Type B pancreatic cell (in vitro differentiated cells): ENCODE data around the gene NANOGP8. TPM values are rescaled to one million over a fixed set of nuclear protein-coding genes. Genes with fewer than 3 reads are reported as not detected.

Experiments
- DNase-seq: peaks from one replicate; pipeline ENCODE4 v3.0.0; 2021; ENCODE audit warnings: mixed read lengths; ENCODE audit not compliant: unreplicated experiment; ENCODE audit errors: extremely low spot score
- H3K27ac Mint-ChIP-seq: 2 replicates; pipeline ENCODE4 v1.8.0; 2021; ENCODE audit warnings: mild to moderate bottlenecking, mixed read lengths
- H3K27me3 Mint-ChIP-seq: 2 replicates; pipeline ENCODE4 v1.8.0; 2021; ENCODE audit warnings: mixed read lengths
- H3K36me3 Mint-ChIP-seq: 2 replicates; pipeline ENCODE4 v1.8.0; 2021; ENCODE audit warnings: mixed read lengths
- H3K4me1 Mint-ChIP-seq: one replicate; pipeline ENCODE4 v1.8.0; 2021; ENCODE audit warnings: mixed read lengths; ENCODE audit not compliant: unreplicated experiment
- H3K4me3 Mint-ChIP-seq: 2 replicates; pipeline ENCODE4 v1.8.0; 2021; ENCODE audit warnings: mild to moderate bottlenecking, mixed read lengths
- H3K9me3 Mint-ChIP-seq: 2 replicates; pipeline ENCODE4 v1.8.0; 2021; ENCODE audit warnings: mixed read lengths
- total RNA-seq: library from RNA; stranded (reverse); gene quantifications from 2 replicates; pipeline ENCODE4 v1.2.1, GENCODE V29; 2021; ENCODE audit warnings: low replicate concordance
- TF ChIP-seq, protein P1 (sequence below): fragments of 200-600 bp; sonication (generic); conservative IDR thresholded peaks from 2 replicates; pipeline ENCODE4 v1.5.0; 2021; ENCODE audit warnings: antibody characterized with exemption, mild to moderate bottlenecking

Gene NANOGP8
- total RNA-seq, 1 donor from 2014 or later, result not detected

DNA sequence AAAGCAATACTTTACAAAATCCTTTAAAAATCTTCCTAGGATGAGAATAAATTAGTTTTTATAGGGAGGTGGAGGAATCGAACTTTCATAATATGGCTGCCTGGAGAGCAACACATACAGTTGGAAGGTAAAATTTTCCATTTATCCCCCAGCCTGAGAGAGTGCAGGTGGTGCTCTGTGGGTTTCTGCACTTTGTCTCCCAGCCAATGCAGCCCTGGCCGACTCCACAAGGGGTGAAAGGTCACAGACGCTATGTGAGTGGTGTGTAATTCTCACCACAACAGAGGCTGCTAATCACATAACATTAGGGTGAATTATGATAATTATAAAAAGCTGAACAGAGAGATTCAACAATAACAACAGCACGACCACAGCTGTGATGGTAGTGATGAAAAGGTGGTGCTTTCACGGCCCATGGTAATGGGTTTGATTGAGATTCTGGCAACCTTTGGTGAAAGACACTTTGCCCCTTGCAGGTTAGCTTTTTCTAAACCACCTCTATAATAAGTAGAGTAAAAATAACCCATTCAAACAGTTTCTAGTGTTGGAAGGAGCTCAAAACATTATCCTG, 30.1 kb upstream of the NANOGP8 start:
- no peak overlapping the region for H3K4me3 Mint-ChIP-seq
- no peaks in the 10 kb centered on the region for H3K27me3 Mint-ChIP-seq
- TF ChIP-seq, protein P1, sequence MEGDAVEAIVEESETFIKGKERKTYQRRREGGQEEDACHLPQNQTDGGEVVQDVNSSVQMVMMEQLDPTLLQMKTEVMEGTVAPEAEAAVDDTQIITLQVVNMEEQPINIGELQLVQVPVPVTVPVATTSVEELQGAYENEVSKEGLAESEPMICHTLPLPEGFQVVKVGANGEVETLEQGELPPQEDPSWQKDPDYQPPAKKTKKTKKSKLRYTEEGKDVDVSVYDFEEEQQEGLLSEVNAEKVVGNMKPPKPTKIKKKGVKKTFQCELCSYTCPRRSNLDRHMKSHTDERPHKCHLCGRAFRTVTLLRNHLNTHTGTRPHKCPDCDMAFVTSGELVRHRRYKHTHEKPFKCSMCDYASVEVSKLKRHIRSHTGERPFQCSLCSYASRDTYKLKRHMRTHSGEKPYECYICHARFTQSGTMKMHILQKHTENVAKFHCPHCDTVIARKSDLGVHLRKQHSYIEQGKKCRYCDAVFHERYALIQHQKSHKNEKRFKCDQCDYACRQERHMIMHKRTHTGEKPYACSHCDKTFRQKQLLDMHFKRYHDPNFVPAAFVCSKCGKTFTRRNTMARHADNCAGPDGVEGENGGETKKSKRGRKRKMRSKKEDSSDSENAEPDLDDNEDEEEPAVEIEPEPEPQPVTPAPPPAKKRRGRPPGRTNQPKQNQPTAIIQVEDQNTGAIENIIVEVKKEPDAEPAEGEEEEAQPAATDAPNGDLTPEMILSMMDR, result no peak
- no peaks in the 10 kb centered on the region for H3K36me3 Mint-ChIP-seq
- peaks cover 7% of the 10 kb centered on the region for H3K4me1 Mint-ChIP-seq
- H3K27ac Mint-ChIP-seq, result no peak overlapping the region
- H3K9me3 Mint-ChIP-seq, result peaks cover 5% of the 10 kb centered on the region
- no peak for DNase-seq

- Mint-ChIP-seq H3K9me3 (peaks cover 5% of the 10 kb centered on the region), H3K4me3 (no peak overlapping the region), H3K27me3 (no peaks in the 10 kb centered on the region), H3K36me3 (no peaks in the 10 kb centered on the region), H3K4me1 (peaks cover 7% of the 10 kb centered on the region), H3K27ac (no peak overlapping the region)
- TF ChIP-seq, protein P1, result no peak
- DNase-seq, result no peak
Measured at GRCh38 chr15:35112346-35112745, 27.3 kb upstream of the NANOGP8 start.

DNA sequence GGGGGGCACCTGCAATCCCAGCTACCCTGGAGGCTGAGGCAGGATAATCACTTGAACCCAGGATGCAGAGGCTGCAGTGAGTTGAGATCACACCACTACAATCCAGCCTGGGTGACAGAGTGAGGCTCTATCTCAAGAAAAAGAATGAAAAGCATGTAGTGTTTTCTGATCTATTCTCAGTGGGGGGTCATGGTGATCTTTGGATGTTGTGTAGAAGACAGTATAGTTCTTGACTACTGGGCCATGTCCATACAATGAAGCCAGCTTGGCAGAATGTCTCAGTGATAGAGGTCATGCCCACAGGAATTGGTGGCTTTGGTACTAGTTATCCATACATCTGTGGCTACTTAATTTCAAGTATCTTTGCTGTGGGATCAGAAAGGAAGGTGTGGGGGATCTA, 26.8 kb upstream of the NANOGP8 start:
- no peak for DNase-seq
- H3K4me3 Mint-ChIP-seq, result no peak overlapping the region
- peaks cover 7% of the 10 kb centered on the region for H3K4me1 Mint-ChIP-seq
- H3K9me3 Mint-ChIP-seq, result peaks cover 5% of the 10 kb centered on the region
- H3K27ac Mint-ChIP-seq, result no peak overlapping the region
- H3K27me3 Mint-ChIP-seq, result no peaks in the 10 kb centered on the region
- H3K36me3 Mint-ChIP-seq, result no peaks in the 10 kb centered on the region
- TF ChIP-seq, protein P1, result no peak

DNA sequence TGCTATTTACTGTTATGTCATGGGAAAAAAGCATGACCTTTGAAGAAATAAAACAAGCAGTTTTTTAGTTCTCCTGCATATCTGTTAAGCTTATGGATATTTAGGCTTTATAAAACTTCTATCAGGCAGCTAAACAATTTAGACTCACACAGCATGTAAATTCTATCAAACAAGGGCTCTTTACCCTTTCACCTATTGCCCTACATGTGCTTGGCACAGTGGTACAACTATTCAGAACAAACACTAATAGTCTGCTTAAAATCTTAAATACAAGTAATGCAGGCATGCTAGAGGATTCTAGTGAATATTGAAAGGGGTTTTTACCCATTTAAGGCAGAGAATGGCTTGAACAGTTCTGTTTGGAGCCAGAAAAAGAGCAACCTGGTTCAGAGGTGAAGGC, 23.4 kb upstream of the NANOGP8 start:
- TF ChIP-seq, protein P1, result no peak
- Mint-ChIP-seq H3K27ac (no peak overlapping the region), H3K4me1 (no peaks in the 10 kb centered on the region), H3K27me3 (no peaks in the 10 kb centered on the region), H3K36me3 (no peaks in the 10 kb centered on the region), H3K4me3 (no peak overlapping the region), H3K9me3 (peaks cover 5% of the 10 kb centered on the region)
- no peak for DNase-seq

- H3K27me3 Mint-ChIP-seq, result no peaks in the 10 kb centered on the region
- DNase-seq, result no peak
- TF ChIP-seq, protein P1, result no peak
- no peaks in the 10 kb centered on the region for H3K4me1 Mint-ChIP-seq
- no peak overlapping the region for H3K27ac Mint-ChIP-seq
- H3K4me3 Mint-ChIP-seq, result no peak overlapping the region
- H3K36me3 Mint-ChIP-seq, result no peaks in the 10 kb centered on the region
- peaks cover 5% of the 10 kb centered on the region for H3K9me3 Mint-ChIP-seq
Measured at GRCh38 chr15:35107561-35107960, 22.5 kb upstream of the NANOGP8 start.

DNA sequence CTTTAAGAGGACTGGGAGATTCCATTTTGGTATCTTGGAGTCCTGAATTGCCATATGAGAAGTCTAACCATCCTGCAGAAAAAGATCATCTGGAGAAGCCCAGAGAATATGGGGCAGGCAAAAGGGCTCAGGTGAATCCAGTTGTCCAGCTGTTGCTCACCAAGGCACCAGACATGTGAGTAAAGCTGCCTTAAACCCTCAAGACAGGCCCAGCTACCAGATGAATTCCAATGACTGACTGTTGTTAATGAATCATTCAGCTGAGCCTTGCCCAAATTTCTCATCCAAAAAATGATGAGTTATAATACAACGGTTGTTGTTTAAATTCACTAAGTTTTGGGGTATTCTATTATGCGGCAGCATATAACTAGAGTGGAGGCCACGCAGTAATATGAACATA, 22.0 kb upstream of the NANOGP8 start:
- H3K9me3 Mint-ChIP-seq, result peaks cover 3% of the 10 kb centered on the region
- DNase-seq, result no peak
- H3K36me3 Mint-ChIP-seq, result no peaks in the 10 kb centered on the region
- H3K27ac Mint-ChIP-seq, result no peak overlapping the region
- H3K4me3 Mint-ChIP-seq, result no peak overlapping the region
- no peaks in the 10 kb centered on the region for H3K4me1 Mint-ChIP-seq
- TF ChIP-seq, protein P1, result no peak
- no peaks in the 10 kb centered on the region for H3K27me3 Mint-ChIP-seq
